Panc1 (cell line): ENCODE measurements around the gene CIAO3. TPM values are rescaled to one million over a fixed set of nuclear protein-coding genes. Genes with fewer than 3 reads are reported as not detected.

Experiments
- ATAC-seq: fragments of 200-7000 bp; cut with Tn5 transposase; 2 replicates; pipeline ENCODE4 v1.9.1; 2020; ENCODE audit warnings: mild to moderate bottlenecking, moderate library complexity
- BruUV-seq: library from RNA; stranded (reverse); fragments of 400-500 nt; replicated peaks from 2 replicates; lab custom pipeline; 2021; lab: Mats Ljungman, UMichigan
- CTCF ChIA-PET: fragments of 300-600 bp; sonication (Branson Sonifier 250); formaldehyde crosslinking; loops from one replicate; lab custom pipeline; 2022; ENCODE audit warnings: antibody characterized with exemption; lab: Charles Lee
- POLR2A ChIA-PET: fragments of 300-600 bp; sonication (Branson Sonifier 250); formaldehyde crosslinking; loops from one replicate; lab custom pipeline; 2022; ENCODE audit warnings: antibody characterized with exemption; lab: Charles Lee
- DNase-seq: peaks from one replicate; pipeline ENCODE4 v3.0.0-alpha.2; 2010; ENCODE audit warnings: low read depth, low spot score
- H3K27ac ChIP-seq: 2 replicates; pipeline ENCODE4 v1.5.1; 2011; ENCODE audit warnings: mild to moderate bottlenecking, low read length, inconsistent platforms
- H3K27me3 ChIP-seq: fragments of 200-500 bp; sonication (Bioruptor generic); 2 replicates; pipeline ENCODE4 v1.6.0; 2014; ENCODE audit warnings: low read length, inconsistent platforms; ENCODE audit not compliant: control insufficient read depth, insufficient read depth
- H3K36me3 ChIP-seq: fragments of 200-500 bp; sonication (Bioruptor generic); 2 replicates; pipeline ENCODE4 v1.5.1; 2014; ENCODE audit warnings: inconsistent platforms, mild to moderate bottlenecking, low read length, moderate library complexity; ENCODE audit not compliant: control insufficient read depth, insufficient read depth
- H3K4me1 ChIP-seq: 2 replicates; pipeline ENCODE4 v1.5.1; 2011; ENCODE audit warnings: inconsistent platforms, mild to moderate bottlenecking, low read length, moderate library complexity; ENCODE audit not compliant: control insufficient read depth, insufficient read depth
- H3K4me3 ChIP-seq, 2 experiments: 2 replicates each; pipeline ENCODE4 v1.5.1; 2011 to 2012; ENCODE audit warnings: low read depth in 2 of 2, low read length in 2 of 2, mild to moderate bottlenecking in 2 of 2, inconsistent platforms in 1 of 2, moderate library complexity in 1 of 2
- H3K9me3 ChIP-seq: fragments of 200-500 bp; sonication (Bioruptor generic); 2 replicates; pipeline ENCODE4 v1.5.1; 2014; ENCODE audit warnings: low read depth, mild to moderate bottlenecking, inconsistent platforms, low read length, moderate library complexity; ENCODE audit not compliant: control insufficient read depth, insufficient read depth
- POLR2AphosphoS5 ChIP-seq: IDR thresholded peaks from 2 replicates; pipeline ENCODE4 v1.6.1; 2012; ENCODE audit warnings: mild to moderate bottlenecking, low read depth, low read length, moderate library complexity
- SIN3A ChIP-seq: IDR thresholded peaks from 2 replicates; pipeline ENCODE4 v1.6.1; 2012; ENCODE audit warnings: low read depth, mild to moderate bottlenecking, low read length, moderate library complexity, borderline replicate concordance; ENCODE audit not compliant: insufficient read depth
- TCF7L2 ChIP-seq: IDR thresholded peaks from 2 replicates; pipeline ENCODE4 v1.6.1; 2011; ENCODE audit warnings: mild to moderate bottlenecking, low read depth, low read length, inconsistent platforms
- in situ Hi-C: cut with HindIII; loops from 2 replicates; pipeline ENCODE4 v1.10.0; 2016; ENCODE audit warnings: low sequenced_read_pairs, low pct_unique_long_range_greater_than_20kb
- intact Hi-C: fragments of 100-400 bp; cut with micrococcal nuclease; formaldehyde crosslinking; loops from one replicate; pipeline ENCODE4 v1.10.0; 2022; ENCODE audit not compliant: unreplicated experiment
- total RNA-seq: library from RNA; stranded (reverse); gene quantifications from one replicate; pipeline ENCODE4 v1.2.1, GENCODE V29; 2021; ENCODE audit not compliant: unreplicated experiment
- TF ChIP-seq, protein P1 (sequence below), 2 experiments: IDR thresholded peaks; 2 replicates each; pipeline ENCODE4 v1.6.1; 2011 to 2012; ENCODE audit warnings: low read depth in 2 of 2, control low read depth in 1 of 2, low read length in 1 of 2, mild to moderate bottlenecking in 1 of 2, moderate library complexity in 1 of 2; ENCODE audit not compliant: insufficient read depth in 1 of 2
- TF ChIP-seq, protein P2 (sequence below): fragments of 450-650 bp; IDR thresholded peaks from 2 replicates; pipeline ENCODE4 v1.5.1; 2017; ENCODE audit warnings: mild to moderate bottlenecking

Gene CIAO3
- total RNA-seq, 1 experiment from 2014 or later, result 34.0 TPM

DNA sequence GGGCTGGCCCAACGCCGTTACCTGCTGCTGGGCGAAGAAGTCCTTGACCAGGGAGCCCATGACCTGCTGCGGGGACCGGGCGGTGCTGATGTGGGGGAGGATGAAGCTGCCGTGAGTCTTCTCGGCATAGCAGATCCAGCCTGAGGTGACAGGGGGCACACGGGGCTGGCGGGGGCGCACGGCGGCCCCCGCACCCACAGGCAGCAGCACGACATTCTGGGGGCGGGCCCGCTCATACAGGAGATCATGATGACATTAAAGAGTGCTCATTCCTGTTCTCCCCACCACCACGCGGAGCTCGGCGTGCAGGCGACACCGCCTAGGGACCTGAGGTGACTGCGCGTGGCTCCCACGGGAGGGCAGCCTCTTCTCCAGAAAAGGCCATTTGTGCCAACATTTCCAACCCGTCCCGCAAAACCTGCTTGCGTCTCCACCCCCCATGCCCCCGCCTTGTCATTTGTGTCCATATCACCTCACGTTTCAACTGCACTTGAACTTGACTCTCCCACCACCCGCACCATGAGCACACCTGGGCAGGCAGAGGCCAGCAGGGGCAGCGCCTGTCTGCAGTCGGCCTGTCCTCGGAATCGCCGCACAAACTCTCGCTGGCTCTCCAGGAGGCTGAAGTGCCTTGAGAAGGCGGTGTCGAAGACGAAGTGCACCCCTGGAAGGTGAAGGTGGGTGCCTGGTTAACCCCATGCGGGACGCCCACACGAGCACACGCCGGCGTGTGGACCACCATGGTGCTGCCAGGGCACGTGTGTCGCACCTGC is 6.4 kb downstream of the CIAO3 start:
- no peak for DNase-seq
- intact Hi-C loops, result no loop called here
- no TSS peak for BruUV-seq
- Histone ChIP-seq H3K27ac (no peak overlapping the region), H3K4me1 (peaks cover under 1% of the 10 kb centered on the region; the same call in 1 of the 2 replicates), H3K36me3 (peaks cover 2% of the 10 kb centered on the region), H3K27me3 (no peaks in the 10 kb centered on the region), H3K9me3 (no peaks in the 10 kb centered on the region), H3K4me3 (no peak overlapping the region)
- no peak for TF ChIP-seq POLR2AphosphoS5
- TF ChIP-seq TCF7L2, result no peak
- TF ChIP-seq, protein P1, sequence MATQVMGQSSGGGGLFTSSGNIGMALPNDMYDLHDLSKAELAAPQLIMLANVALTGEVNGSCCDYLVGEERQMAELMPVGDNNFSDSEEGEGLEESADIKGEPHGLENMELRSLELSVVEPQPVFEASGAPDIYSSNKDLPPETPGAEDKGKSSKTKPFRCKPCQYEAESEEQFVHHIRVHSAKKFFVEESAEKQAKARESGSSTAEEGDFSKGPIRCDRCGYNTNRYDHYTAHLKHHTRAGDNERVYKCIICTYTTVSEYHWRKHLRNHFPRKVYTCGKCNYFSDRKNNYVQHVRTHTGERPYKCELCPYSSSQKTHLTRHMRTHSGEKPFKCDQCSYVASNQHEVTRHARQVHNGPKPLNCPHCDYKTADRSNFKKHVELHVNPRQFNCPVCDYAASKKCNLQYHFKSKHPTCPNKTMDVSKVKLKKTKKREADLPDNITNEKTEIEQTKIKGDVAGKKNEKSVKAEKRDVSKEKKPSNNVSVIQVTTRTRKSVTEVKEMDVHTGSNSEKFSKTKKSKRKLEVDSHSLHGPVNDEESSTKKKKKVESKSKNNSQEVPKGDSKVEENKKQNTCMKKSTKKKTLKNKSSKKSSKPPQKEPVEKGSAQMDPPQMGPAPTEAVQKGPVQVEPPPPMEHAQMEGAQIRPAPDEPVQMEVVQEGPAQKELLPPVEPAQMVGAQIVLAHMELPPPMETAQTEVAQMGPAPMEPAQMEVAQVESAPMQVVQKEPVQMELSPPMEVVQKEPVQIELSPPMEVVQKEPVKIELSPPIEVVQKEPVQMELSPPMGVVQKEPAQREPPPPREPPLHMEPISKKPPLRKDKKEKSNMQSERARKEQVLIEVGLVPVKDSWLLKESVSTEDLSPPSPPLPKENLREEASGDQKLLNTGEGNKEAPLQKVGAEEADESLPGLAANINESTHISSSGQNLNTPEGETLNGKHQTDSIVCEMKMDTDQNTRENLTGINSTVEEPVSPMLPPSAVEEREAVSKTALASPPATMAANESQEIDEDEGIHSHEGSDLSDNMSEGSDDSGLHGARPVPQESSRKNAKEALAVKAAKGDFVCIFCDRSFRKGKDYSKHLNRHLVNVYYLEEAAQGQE (IDR thresholded peaks at IDR 0.05; ENCODE audit: insufficient read depth in 1 of 2, low read depth in 2 of 2, low read length in 1 of 2), result no peak
- TF ChIP-seq, protein P2, sequence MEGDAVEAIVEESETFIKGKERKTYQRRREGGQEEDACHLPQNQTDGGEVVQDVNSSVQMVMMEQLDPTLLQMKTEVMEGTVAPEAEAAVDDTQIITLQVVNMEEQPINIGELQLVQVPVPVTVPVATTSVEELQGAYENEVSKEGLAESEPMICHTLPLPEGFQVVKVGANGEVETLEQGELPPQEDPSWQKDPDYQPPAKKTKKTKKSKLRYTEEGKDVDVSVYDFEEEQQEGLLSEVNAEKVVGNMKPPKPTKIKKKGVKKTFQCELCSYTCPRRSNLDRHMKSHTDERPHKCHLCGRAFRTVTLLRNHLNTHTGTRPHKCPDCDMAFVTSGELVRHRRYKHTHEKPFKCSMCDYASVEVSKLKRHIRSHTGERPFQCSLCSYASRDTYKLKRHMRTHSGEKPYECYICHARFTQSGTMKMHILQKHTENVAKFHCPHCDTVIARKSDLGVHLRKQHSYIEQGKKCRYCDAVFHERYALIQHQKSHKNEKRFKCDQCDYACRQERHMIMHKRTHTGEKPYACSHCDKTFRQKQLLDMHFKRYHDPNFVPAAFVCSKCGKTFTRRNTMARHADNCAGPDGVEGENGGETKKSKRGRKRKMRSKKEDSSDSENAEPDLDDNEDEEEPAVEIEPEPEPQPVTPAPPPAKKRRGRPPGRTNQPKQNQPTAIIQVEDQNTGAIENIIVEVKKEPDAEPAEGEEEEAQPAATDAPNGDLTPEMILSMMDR, result no peak
- TF ChIP-seq SIN3A, result no peak
- no peak for ATAC-seq
- in situ Hi-C loops, result no loop called here
- ChIA-PET CTCF (interaction anchor here (0.6 kb wide), 1 partner anchor 51 kb away, joined by 3 read pairs; no protein-coding TSS in a partner anchor), POLR2A (no interaction called here)

DNA sequence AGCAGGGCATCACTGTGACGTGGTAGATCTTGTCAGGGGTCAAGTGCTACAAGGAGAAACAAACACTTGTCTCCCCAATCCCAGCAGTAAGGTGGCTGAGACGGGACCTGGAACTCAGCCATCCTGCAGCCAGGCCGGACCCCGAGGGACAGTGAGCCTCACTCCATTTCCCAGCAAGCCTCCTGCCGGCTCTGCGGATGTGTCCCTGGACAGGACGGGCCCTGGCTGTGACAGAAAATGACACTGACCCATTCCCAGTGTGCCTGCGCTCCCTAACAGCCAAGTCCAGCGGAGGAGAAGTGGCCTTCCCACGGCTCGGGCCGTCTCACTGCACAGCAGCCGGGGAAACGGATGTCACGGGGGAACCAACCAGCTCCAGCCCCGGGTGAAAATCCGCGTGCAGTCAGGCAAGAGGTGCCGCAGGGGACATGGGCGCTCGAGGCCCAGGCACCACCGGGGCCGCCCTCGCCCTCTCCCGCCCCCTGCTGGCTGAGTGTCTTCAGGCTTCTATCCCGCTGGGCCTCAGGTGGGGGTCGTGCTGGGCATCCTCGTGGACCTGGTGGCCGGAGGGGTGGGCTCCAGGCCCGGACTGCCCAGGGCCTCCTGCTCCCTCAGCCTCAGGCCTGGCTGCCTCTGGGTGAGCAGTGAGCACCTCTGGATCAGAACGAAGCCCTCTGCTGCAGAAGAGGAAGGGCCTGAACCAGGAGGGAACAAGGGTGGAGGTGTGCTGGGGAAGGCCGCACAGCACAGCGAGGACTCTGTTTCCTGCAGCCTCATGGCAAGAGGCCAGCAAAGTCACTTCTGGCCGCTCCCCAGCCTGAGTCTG is 7.2 kb downstream of the CIAO3 start:
- no peaks in the 10 kb centered on the region for H3K9me3 ChIP-seq
- peaks cover 2% of the 10 kb centered on the region for H3K36me3 ChIP-seq
- in situ Hi-C loops, result no loop called here
- ChIA-PET CTCF (interaction anchor here (1.3 kb wide), 1 partner anchor 21 kb away, joined by 4 read pairs; no protein-coding TSS in a partner anchor), POLR2A (no interaction called here)
- no peak for TF ChIP-seq TCF7L2
- TF ChIP-seq, protein P2, result peak; percentile 86
- DNase-seq, result no peak
- no TSS peak for BruUV-seq
- H3K4me1 ChIP-seq, result no peaks in the 10 kb centered on the region; the same call in 1 of the 2 replicates
- no peak overlapping the region for H3K27ac ChIP-seq
- peak; percentile 31; the same call in 1 of the 2 replicates for ATAC-seq
- H3K4me3 ChIP-seq, result no peak overlapping the region
- no peaks in the 10 kb centered on the region for H3K27me3 ChIP-seq
- intact Hi-C loops, result no loop called here
